OCI-LY7 (cell line): ENCODE results near the gene BMI1.

Experiments
- CTCF ChIP-seq: fragments of 200-600 bp; sonication (generic); conservative IDR thresholded peaks from 2 replicates; pipeline ENCODE4 v1.5.1; 2014; ENCODE audit warnings: mild to moderate bottlenecking, antibody characterized with exemption, low read length, moderate library complexity, mixed read lengths
- EZH2phosphoT487 ChIP-seq: fragments of 200-600 bp; sonication (generic); IDR thresholded peaks from 2 replicates; pipeline ENCODE4 v1.6.1; 2018; ENCODE audit warnings: low read depth, borderline replicate concordance, mild to moderate bottlenecking, mixed run types, antibody characterized with exemption, low read length, moderate library complexity, mixed read lengths

- TF ChIP-seq CTCF (no peak), EZH2phosphoT487 (no peak; the same call in 1 of the 2 replicates)
Measured at GRCh38 chr10:22342421-22342820, 21.5 kb downstream of the BMI1 start.
